PFSK-1 (cell line): ENCODE data around the gene ADM2.

Source experiments
- POLR2AphosphoS5 ChIP-seq: IDR thresholded peaks from 2 replicates; pipeline ENCODE4 v1.6.1; 2012; ENCODE audit warnings: low read depth, mild to moderate bottlenecking, control low read depth, low read length, moderate library complexity
- TAF1 ChIP-seq: IDR thresholded peaks from 2 replicates; pipeline ENCODE4 v1.6.1; 2012; ENCODE audit warnings: low read length, control low read depth, borderline replicate concordance; ENCODE audit not compliant: insufficient read depth

DNA sequence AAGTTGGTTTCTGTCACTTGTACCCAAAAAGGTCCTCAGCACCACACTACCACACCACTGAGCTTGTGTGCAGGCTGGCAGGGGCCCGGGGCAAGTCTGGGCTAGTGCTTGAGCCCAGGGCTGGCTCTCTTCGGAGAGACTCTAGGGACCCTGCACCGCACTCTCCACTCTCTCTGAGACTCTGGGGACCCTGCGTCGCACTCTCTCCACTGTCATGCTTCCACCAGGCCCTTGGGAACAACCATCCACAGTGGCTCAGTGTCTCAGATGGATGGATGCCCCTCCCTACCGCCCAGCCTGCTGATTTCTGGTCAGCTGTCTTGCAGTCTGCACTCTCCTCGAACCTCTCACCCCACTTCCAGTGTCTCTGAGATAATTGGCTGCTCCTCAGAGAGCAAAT, 4.5 kb upstream of the ADM2 start:
- no peak for TF ChIP-seq POLR2AphosphoS5
- TF ChIP-seq TAF1 = no peak
